Brain microvascular endothelial cell (primary cell): ENCODE data around the gene MFRP.
A peak's percentile ranks its signal among the peaks of the same experiment; 100 is the strongest.

Experiments
- DNase-seq: peaks from one replicate; pipeline ENCODE4 v3.0.0-alpha.2; 2020
- H3K27ac ChIP-seq: fragments of 250-450 bp; sonication (Bioruptor Pico); 2 replicates; pipeline ENCODE4 v1.5.1; 2020; ENCODE audit warnings: mild to moderate bottlenecking, moderate library complexity
- H3K27me3 ChIP-seq: fragments of 250-450 bp; sonication (Bioruptor Pico); replicated peaks from 2 replicates; pipeline ENCODE4 v1.5.1; 2020; ENCODE audit warnings: mild to moderate bottlenecking
- H3K36me3 ChIP-seq: fragments of 250-450 bp; sonication (Bioruptor Pico); replicated peaks from 2 replicates; pipeline ENCODE4 v1.5.1; 2020; ENCODE audit warnings: mild to moderate bottlenecking
- H3K4me3 ChIP-seq: 2 replicates; pipeline ENCODE4 v1.5.1; 2011; ENCODE audit warnings: low read depth, mild to moderate bottlenecking, control low read depth, low read length, moderate library complexity
- in situ Hi-C: cut with HindIII; loops from 2 replicates; pipeline ENCODE4 v1.10.0; 2017; ENCODE audit warnings: low sequenced_read_pairs, low pct_ligation_motif_present
- TF ChIP-seq, protein P1 (sequence below): IDR thresholded peaks from 2 replicates; pipeline ENCODE4 v1.5.1; 2011; ENCODE audit warnings: low read depth, mild to moderate bottlenecking, moderate library complexity, low read length, control low read depth, inconsistent platforms; ENCODE audit errors: missing control alignments

MFRP gene

GRCh38 chr11:119365071-119365591 is 18.6 kb upstream of the MFRP start:
- DNase-seq: no peak
- Histone ChIP-seq H3K36me3 (no peaks in the 10 kb centered on the region), H3K27ac (no peak overlapping the region), H3K27me3 (peaks cover 33% of the 10 kb centered on the region), H3K4me3 (no peak overlapping the region)
- in situ Hi-C loops: no loop called here
- TF ChIP-seq, protein P1, sequence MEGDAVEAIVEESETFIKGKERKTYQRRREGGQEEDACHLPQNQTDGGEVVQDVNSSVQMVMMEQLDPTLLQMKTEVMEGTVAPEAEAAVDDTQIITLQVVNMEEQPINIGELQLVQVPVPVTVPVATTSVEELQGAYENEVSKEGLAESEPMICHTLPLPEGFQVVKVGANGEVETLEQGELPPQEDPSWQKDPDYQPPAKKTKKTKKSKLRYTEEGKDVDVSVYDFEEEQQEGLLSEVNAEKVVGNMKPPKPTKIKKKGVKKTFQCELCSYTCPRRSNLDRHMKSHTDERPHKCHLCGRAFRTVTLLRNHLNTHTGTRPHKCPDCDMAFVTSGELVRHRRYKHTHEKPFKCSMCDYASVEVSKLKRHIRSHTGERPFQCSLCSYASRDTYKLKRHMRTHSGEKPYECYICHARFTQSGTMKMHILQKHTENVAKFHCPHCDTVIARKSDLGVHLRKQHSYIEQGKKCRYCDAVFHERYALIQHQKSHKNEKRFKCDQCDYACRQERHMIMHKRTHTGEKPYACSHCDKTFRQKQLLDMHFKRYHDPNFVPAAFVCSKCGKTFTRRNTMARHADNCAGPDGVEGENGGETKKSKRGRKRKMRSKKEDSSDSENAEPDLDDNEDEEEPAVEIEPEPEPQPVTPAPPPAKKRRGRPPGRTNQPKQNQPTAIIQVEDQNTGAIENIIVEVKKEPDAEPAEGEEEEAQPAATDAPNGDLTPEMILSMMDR: no peak

DNA sequence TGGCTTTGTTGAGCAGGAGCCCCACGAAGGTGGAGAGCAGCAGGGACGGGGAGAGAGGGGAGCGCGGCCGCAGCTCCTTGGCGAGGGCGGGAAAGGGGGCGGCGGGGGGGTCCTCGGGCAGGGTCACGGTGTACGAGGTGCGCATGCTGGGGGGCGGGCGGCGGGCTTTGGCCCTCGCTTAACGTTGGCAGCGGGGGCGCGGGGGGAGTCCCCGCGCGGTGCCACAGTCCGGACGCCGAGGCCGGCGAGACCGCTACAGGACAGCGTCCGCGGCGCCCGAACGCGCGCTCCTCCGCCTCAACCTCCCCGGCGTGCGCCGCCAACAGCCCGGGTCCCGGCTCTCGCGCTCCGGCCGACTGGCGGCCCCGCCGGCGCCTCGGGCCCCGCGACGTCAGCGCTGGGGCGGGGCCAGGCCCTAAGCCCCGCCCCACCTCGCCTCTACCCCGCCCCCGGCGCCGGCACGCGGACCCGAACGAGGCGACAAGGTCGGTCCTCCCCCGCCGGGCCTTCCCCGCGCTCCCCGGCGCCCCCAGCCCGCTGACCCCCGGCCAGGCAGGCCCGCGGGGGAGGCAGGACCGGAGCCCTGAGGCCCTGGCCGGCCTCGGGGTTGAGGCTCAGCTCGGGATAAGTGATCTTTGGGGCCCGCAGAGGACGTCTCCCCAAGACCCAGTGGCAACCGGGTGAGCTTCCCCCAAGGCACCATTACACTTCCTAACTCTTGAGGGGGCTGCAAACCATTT is 17.5 kb upstream of the MFRP start:
- in situ Hi-C loops: no loop called here
- TF ChIP-seq, protein P1: no peak
- Histone ChIP-seq H3K27ac (no peak overlapping the region), H3K36me3 (no peaks in the 10 kb centered on the region), H3K4me3 (peak overlapping the region; percentile 31), H3K27me3 (peaks cover 33% of the 10 kb centered on the region)
- DNase-seq: no peak

GRCh38 chr11:119363081-119363850 is 16.8 kb upstream of the MFRP start:
- H3K27me3 ChIP-seq: peaks cover 29% of the 10 kb centered on the region
- no peak overlapping the region for H3K27ac ChIP-seq
- TF ChIP-seq, protein P1: no peak
- no peak for DNase-seq
- no peak overlapping the region for H3K4me3 ChIP-seq
- in situ Hi-C loops: no loop called here
- H3K36me3 ChIP-seq: no peaks in the 10 kb centered on the region

DNA sequence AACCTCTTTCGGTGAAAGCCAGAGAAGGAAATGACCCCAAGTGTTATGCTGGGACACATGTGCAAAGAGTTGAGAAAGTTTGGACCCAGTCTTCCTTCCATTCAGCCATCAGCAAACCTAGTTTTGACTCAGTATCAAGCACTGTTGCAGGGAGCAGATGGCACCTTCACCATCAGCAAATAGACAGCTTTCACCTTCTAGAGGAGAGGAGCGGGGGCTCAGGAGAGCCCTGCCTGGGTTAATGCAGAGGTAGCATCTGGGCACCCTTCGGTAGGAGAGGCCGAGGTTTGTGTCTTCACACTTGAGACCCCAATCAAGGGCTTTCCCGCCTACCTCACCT is 16.2 kb upstream of the MFRP start:
- no peak for DNase-seq

DNA sequence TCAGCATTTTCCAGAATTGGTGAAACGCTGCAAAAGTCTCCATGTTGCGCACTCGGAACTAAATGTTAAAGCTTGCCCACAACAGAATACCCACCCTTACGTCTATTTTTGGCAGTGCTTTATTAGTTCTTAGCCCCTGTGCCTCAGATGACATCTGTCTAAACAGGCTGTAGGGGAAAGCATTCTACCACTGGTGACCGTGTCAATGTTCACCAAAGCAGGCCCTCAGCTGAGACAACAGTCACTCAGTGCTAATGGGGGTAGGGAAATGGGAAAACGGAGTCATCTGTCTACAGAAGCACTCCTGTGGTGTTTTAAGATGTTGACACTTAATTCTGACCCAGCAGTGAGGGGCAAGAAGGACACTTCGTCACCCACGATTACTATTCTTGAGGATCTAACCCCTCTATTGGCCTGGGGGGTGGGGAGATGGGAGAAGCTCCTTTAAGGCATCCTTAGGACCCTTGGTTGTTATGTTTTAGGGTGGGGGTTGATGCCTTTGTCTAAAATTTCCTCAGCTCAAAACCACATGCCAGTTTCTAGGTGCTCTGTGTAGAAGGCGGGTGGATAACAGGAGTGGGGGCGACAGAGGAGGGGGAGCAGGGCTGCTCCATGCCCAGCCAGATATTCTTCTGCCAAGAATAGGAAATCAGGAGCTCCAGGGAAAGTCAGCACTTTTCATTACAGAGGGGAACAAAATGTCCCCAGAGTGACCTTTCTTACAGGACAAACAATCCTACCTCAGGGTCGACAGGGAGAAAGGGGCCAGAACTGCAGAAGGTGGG is 15.6 kb upstream of the MFRP start:
- no peak for DNase-seq
- in situ Hi-C loops: no loop called here
- Histone ChIP-seq H3K4me3 (no peak overlapping the region), H3K27me3 (peaks cover 25% of the 10 kb centered on the region), H3K36me3 (no peaks in the 10 kb centered on the region), H3K27ac (no peak overlapping the region)
- TF ChIP-seq, protein P1: no peak

More for the DNA sequence above, 16.2 kb upstream of the MFRP start:
- Histone ChIP-seq H3K27me3 (peaks cover 25% of the 10 kb centered on the region), H3K27ac (no peak overlapping the region), H3K36me3 (no peaks in the 10 kb centered on the region), H3K4me3 (no peak overlapping the region)
- in situ Hi-C loops: no loop called here
- TF ChIP-seq, protein P1: no peak
